Astrocyte (in vitro differentiated cells and primary cell): ENCODE data around the gene AMH. TPM values are rescaled to one million over a fixed set of nuclear protein-coding genes. Genes with fewer than 3 reads are reported as not detected.

Experiments used
- DNase-seq: peaks from one replicate; pipeline ENCODE4 v3.0.0-alpha.2; 2010; ENCODE audit warnings: low read depth
- FAIRE-seq: peaks from 2 replicates; lab custom pipeline; 2011; peaks lifted over from hg19 to GRCh38; lab: Jason Lieb, UNC
- H2AFZ ChIP-seq: 2 replicates; pipeline ENCODE4 v1.6.0; 2012; ENCODE audit warnings: low read depth, low read length, inconsistent platforms
- H3K27ac ChIP-seq: 2 replicates; pipeline ENCODE4 v1.5.1; 2011; ENCODE audit warnings: low read depth, low read length, inconsistent platforms
- H3K27me3 ChIP-seq: 2 replicates; pipeline ENCODE4 v1.6.0; 2011; ENCODE audit warnings: low read length, inconsistent platforms; ENCODE audit not compliant: insufficient read depth
- H3K36me3 ChIP-seq: 2 replicates; pipeline ENCODE4 v1.5.1; 2011; ENCODE audit warnings: low read length, inconsistent platforms; ENCODE audit not compliant: insufficient read depth
- H3K4me1 ChIP-seq: 2 replicates; pipeline ENCODE4 v1.5.1; 2011; ENCODE audit warnings: low read length, inconsistent platforms; ENCODE audit not compliant: insufficient read depth
- H3K4me2 ChIP-seq: 2 replicates; pipeline ENCODE4 v1.6.0; 2012; ENCODE audit warnings: low read length, inconsistent platforms
- H3K4me3 ChIP-seq: 2 replicates; pipeline ENCODE4 v1.5.1; 2011; ENCODE audit warnings: low read depth, mild to moderate bottlenecking, low read length, inconsistent platforms; ENCODE audit not compliant: insufficient read depth
- H3K79me2 ChIP-seq: 2 replicates; pipeline ENCODE4 v1.6.0; 2012; ENCODE audit warnings: mild to moderate bottlenecking, low read length, inconsistent platforms; ENCODE audit not compliant: insufficient read depth
- H3K9ac ChIP-seq: 2 replicates; pipeline ENCODE4 v1.6.0; 2012; ENCODE audit warnings: mild to moderate bottlenecking, low read length, inconsistent platforms
- H3K9me3 ChIP-seq: 2 replicates; pipeline ENCODE4 v1.5.1; 2012; ENCODE audit warnings: low read depth, mild to moderate bottlenecking, low read length, inconsistent platforms; ENCODE audit not compliant: insufficient read depth
- H4K20me1 ChIP-seq: 2 replicates; pipeline ENCODE4 v1.6.0; 2012; ENCODE audit warnings: low read length, inconsistent platforms; ENCODE audit not compliant: insufficient read depth
- H3K27ac Mint-ChIP-seq: one replicate; pipeline ENCODE4 v1.8.0; 2021; ENCODE audit warnings: mild to moderate bottlenecking, mixed read lengths; ENCODE audit not compliant: unreplicated experiment
- H3K27me3 Mint-ChIP-seq: one replicate; pipeline ENCODE4 v1.8.0; 2021; ENCODE audit warnings: low read depth, mixed read lengths; ENCODE audit not compliant: unreplicated experiment
- H3K36me3 Mint-ChIP-seq: one replicate; pipeline ENCODE4 v1.8.0; 2021; ENCODE audit warnings: low read depth, mixed read lengths; ENCODE audit not compliant: unreplicated experiment
- H3K4me1 Mint-ChIP-seq: one replicate; pipeline ENCODE4 v1.8.0; 2021; ENCODE audit warnings: low read depth, mixed read lengths; ENCODE audit not compliant: unreplicated experiment
- H3K4me3 Mint-ChIP-seq: one replicate; pipeline ENCODE4 v1.8.0; 2021; ENCODE audit warnings: mild to moderate bottlenecking, moderate library complexity, mixed read lengths; ENCODE audit not compliant: unreplicated experiment
- H3K9me3 Mint-ChIP-seq: one replicate; pipeline ENCODE4 v1.8.0; 2021; ENCODE audit warnings: mild to moderate bottlenecking, mixed read lengths; ENCODE audit not compliant: unreplicated experiment
- CTCF ChIP-seq: IDR thresholded peaks from 2 replicates; pipeline ENCODE4 v1.5.1; 2011; ENCODE audit warnings: low read depth, mild to moderate bottlenecking, inconsistent platforms, low read length, moderate library complexity; ENCODE audit not compliant: insufficient read depth
- EZH2 ChIP-seq: IDR thresholded peaks from 2 replicates; pipeline ENCODE4 v1.6.1; 2012; ENCODE audit warnings: mild to moderate bottlenecking, low read length, inconsistent platforms; ENCODE audit not compliant: insufficient read depth
- total RNA-seq: library from RNA; stranded (reverse); gene quantifications from 2 replicates; pipeline ENCODE4 v1.2.1, GENCODE V29; 2021

Gene AMH
- total RNA-seq, 1 donor from 2014 or later, result 4.6 TPM

GRCh38 chr19:2215281-2215751, 33.8 kb upstream of the AMH start:
- H4K20me1 ChIP-seq, result peaks cover 27% of the 10 kb centered on the region
- no peak overlapping the region for H3K4me3 ChIP-seq
- H3K4me2 ChIP-seq, result no peak overlapping the region
- no peaks in the 10 kb centered on the region for H3K9me3 ChIP-seq
- H2AFZ ChIP-seq, result no peak overlapping the region
- no peak overlapping the region for H3K9ac ChIP-seq
- TF ChIP-seq EZH2 (no peak), CTCF (no peak)
- Mint-ChIP-seq H3K4me3 (no peak overlapping the region), H3K9me3 (no peaks in the 10 kb centered on the region), H3K27ac (no peak overlapping the region), H3K36me3 (peaks cover 14% of the 10 kb centered on the region), H3K27me3 (no peaks in the 10 kb centered on the region), H3K4me1 (peaks cover 2% of the 10 kb centered on the region)
- H3K4me1 ChIP-seq, result no peaks in the 10 kb centered on the region
- peaks cover 21% of the 10 kb centered on the region for H3K36me3 ChIP-seq
- H3K27ac ChIP-seq, result no peak overlapping the region
- no peaks in the 10 kb centered on the region for H3K27me3 ChIP-seq
- peaks cover 3% of the 10 kb centered on the region for H3K79me2 ChIP-seq
- FAIRE-seq (no peak), DNase-seq (no peak)

GRCh38 chr19:2216361-2217225, 32.5 kb upstream of the AMH start:
- Histone ChIP-seq H4K20me1 (peaks cover 34% of the 10 kb centered on the region), H3K9me3 (no peaks in the 10 kb centered on the region), H2AFZ (no peak overlapping the region), H3K79me2 (peaks cover 3% of the 10 kb centered on the region), H3K4me3 (no peak overlapping the region), H3K36me3 (peaks cover 16% of the 10 kb centered on the region), H3K27ac (no peak overlapping the region), H3K4me2 (no peak overlapping the region), H3K9ac (no peak overlapping the region), H3K27me3 (no peaks in the 10 kb centered on the region), H3K4me1 (peaks cover 6% of the 10 kb centered on the region)
- Mint-ChIP-seq H3K27me3 (no peaks in the 10 kb centered on the region), H3K9me3 (no peaks in the 10 kb centered on the region), H3K27ac (no peak overlapping the region), H3K36me3 (peaks cover 11% of the 10 kb centered on the region), H3K4me3 (no peak overlapping the region), H3K4me1 (peaks cover 2% of the 10 kb centered on the region)
- no peak for DNase-seq
- FAIRE-seq, result no peak
- TF ChIP-seq EZH2 (no peak), CTCF (no peak)

GRCh38 chr19:2217591-2217990, 31.5 kb upstream of the AMH start:
- H3K36me3 Mint-ChIP-seq, result peaks cover 5% of the 10 kb centered on the region
- H3K27me3 ChIP-seq, result no peaks in the 10 kb centered on the region
- H3K4me1 Mint-ChIP-seq, result peaks cover 2% of the 10 kb centered on the region
- FAIRE-seq (no peak), DNase-seq (no peak)
- H3K4me1 ChIP-seq, result peaks cover 8% of the 10 kb centered on the region
- no peak overlapping the region for H3K27ac Mint-ChIP-seq
- no peak overlapping the region for H3K27ac ChIP-seq
- H3K9ac ChIP-seq, result no peak overlapping the region
- H4K20me1 ChIP-seq, result peaks cover 31% of the 10 kb centered on the region
- TF ChIP-seq CTCF (no peak), EZH2 (no peak)
- no peak overlapping the region for H3K4me2 ChIP-seq
- peaks cover 11% of the 10 kb centered on the region for H3K36me3 ChIP-seq
- no peak overlapping the region for H2AFZ ChIP-seq
- no peaks in the 10 kb centered on the region for H3K27me3 Mint-ChIP-seq
- no peak overlapping the region for H3K4me3 Mint-ChIP-seq
- H3K9me3 ChIP-seq, result no peaks in the 10 kb centered on the region
- peaks cover 3% of the 10 kb centered on the region for H3K79me2 ChIP-seq
- H3K4me3 ChIP-seq, result no peak overlapping the region
- H3K9me3 Mint-ChIP-seq, result no peaks in the 10 kb centered on the region
